ENCODE results near the gene FAM81A. TPM values are rescaled to one million over a fixed set of nuclear protein-coding genes. Genes with fewer than 3 reads are reported as not detected.

FAM81A gene
- polyA plus RNA-seq, 1 donor (not counting 4 experiments of a cell fraction or from before 2014, with no cell fraction given) = 0.84 TPM

- Histone ChIP-seq H3K4me1 (ENCODE audit: control insufficient read depth, extremely low read depth, insufficient read depth, low read length) (no peaks in the 10 kb centered on the region), H3K9ac (ENCODE audit: control insufficient read depth, extremely low read depth, insufficient read depth, low read length) (no peak overlapping the region), H2AFZ (ENCODE audit: control insufficient read depth, low read length) (no peak overlapping the region), H3K9me3 (ENCODE audit: control insufficient read depth, low read depth, low read length) (no peaks in the 10 kb centered on the region), H3K79me2 (ENCODE audit: control insufficient read depth, insufficient read depth, low read length) (no peaks in the 10 kb centered on the region), H3K4me3 (ENCODE audit: control insufficient read depth in 2 of 3, extremely low read depth in 1 of 3, insufficient read depth in 2 of 3, low read depth in 1 of 3, low read length in 3 of 3) (no peak overlapping the region), H3K4me2 (ENCODE audit: control insufficient read depth, extremely low read depth, insufficient read depth, low read depth, low read length) (no peak overlapping the region), H3K36me3 (ENCODE audit: control insufficient read depth in 2 of 2, extremely low read depth in 1 of 2, insufficient read depth in 2 of 2, low read length in 2 of 2) (no peaks in the 10 kb centered on the region), H3K27me3 (ENCODE audit: control insufficient read depth, extremely low read depth, insufficient read depth, low read length) (no peaks in the 10 kb centered on the region), H4K20me1 (ENCODE audit: control insufficient read depth, extremely low read depth, insufficient read depth, low read length) (no peaks in the 10 kb centered on the region), H3K9me1 (ENCODE audit: control insufficient read depth, extremely low read depth, insufficient read depth, low read length) (no peaks in the 10 kb centered on the region), H3K27ac (ENCODE audit: control insufficient read depth, insufficient read depth, low read length) (no peak overlapping the region)
- FAIRE-seq (no peak), DNase-seq (ENCODE audit: low read depth, low spot score) (no peak)
- TF ChIP-seq CTCF (optimal IDR thresholded peaks at IDR 0.05 in 1 of 3, IDR thresholded peaks at IDR 0.05 in 1 of 3, conservative IDR thresholded peaks at IDR 0.05 in 1 of 3; ENCODE audit: extremely low read depth in 1 of 3, insufficient read depth in 2 of 3, low read length in 3 of 3) (no peak), EZH2 (IDR thresholded peaks at IDR 0.05; ENCODE audit: low read length) (no peak)
- dilution Hi-C loops (cut with MboI; ENCODE audit: extremely low pct_ligation_motif_present, low sequenced_read_pairs) = no loop called here
Measured at GRCh38 chr15:59562448-59563186, 124.6 kb downstream of the FAM81A start.

GRCh38 chr15:59565299-59565698, 127.3 kb downstream of the FAM81A start:
- DNase-seq (ENCODE audit: low read depth, low spot score) (no peak), FAIRE-seq (no peak)
- H4K20me1 ChIP-seq (ENCODE audit: control insufficient read depth, extremely low read depth, insufficient read depth, low read length) = no peaks in the 10 kb centered on the region
- H3K27me3 ChIP-seq (ENCODE audit: control insufficient read depth, extremely low read depth, insufficient read depth, low read length) = no peaks in the 10 kb centered on the region
- H3K9me1 ChIP-seq (ENCODE audit: control insufficient read depth, extremely low read depth, insufficient read depth, low read length) = no peaks in the 10 kb centered on the region
- H3K27ac ChIP-seq (ENCODE audit: control insufficient read depth, insufficient read depth, low read length) = no peak overlapping the region
- peaks cover 4% of the 10 kb centered on the region for H3K4me1 ChIP-seq (ENCODE audit: control insufficient read depth, extremely low read depth, insufficient read depth, low read length)
- H3K4me3 ChIP-seq (ENCODE audit: control insufficient read depth in 2 of 3, extremely low read depth in 1 of 3, insufficient read depth in 2 of 3, low read depth in 1 of 3, low read length in 3 of 3) = no peak overlapping the region
- no peak for TF ChIP-seq EZH2 (IDR thresholded peaks at IDR 0.05; ENCODE audit: low read length)
- TF ChIP-seq CTCF (optimal IDR thresholded peaks at IDR 0.05 in 1 of 3, IDR thresholded peaks at IDR 0.05 in 1 of 3, conservative IDR thresholded peaks at IDR 0.05 in 1 of 3; ENCODE audit: extremely low read depth in 1 of 3, insufficient read depth in 2 of 3, low read length in 3 of 3) = no peak
- no peak overlapping the region for H3K9ac ChIP-seq (ENCODE audit: control insufficient read depth, extremely low read depth, insufficient read depth, low read length)
- no peak overlapping the region for H2AFZ ChIP-seq (ENCODE audit: control insufficient read depth, low read length)
- no peaks in the 10 kb centered on the region for H3K79me2 ChIP-seq (ENCODE audit: control insufficient read depth, insufficient read depth, low read length)
- no peaks in the 10 kb centered on the region for H3K36me3 ChIP-seq (ENCODE audit: control insufficient read depth in 2 of 2, extremely low read depth in 1 of 2, insufficient read depth in 2 of 2, low read length in 2 of 2)
- dilution Hi-C loops (cut with MboI; ENCODE audit: extremely low pct_ligation_motif_present, low sequenced_read_pairs) = no loop called here
- H3K9me3 ChIP-seq (ENCODE audit: control insufficient read depth, low read depth, low read length) = no peaks in the 10 kb centered on the region
- no peak overlapping the region for H3K4me2 ChIP-seq (ENCODE audit: control insufficient read depth, extremely low read depth, insufficient read depth, low read depth, low read length)
